Loucy (cell line): ENCODE data around the gene KIF12.

Experiments used
- H2AFZ ChIP-seq: fragments of 200-600 bp; sonication (generic); 2 replicates; pipeline ENCODE4 v1.6.0; 2016; ENCODE audit warnings: antibody characterized with exemption, mild to moderate bottlenecking, low read length, moderate library complexity
- H3F3A ChIP-seq: fragments of 200-600 bp; 2 replicates; pipeline ENCODE4 v1.6.0; 2016; ENCODE audit warnings: antibody characterized with exemption, low read depth, mild to moderate bottlenecking
- H3K27me3 ChIP-seq: fragments of 200-600 bp; sonication (generic); 2 replicates; pipeline ENCODE4 v1.6.1; 2014; ENCODE audit warnings: low read length, mild to moderate bottlenecking; ENCODE audit not compliant: insufficient read depth, poor library complexity, severe bottlenecking
- H3K36me3 ChIP-seq: fragments of 200-600 bp; sonication (generic); 2 replicates; pipeline ENCODE4 v1.6.1; 2016; ENCODE audit warnings: low read length; ENCODE audit not compliant: insufficient read depth
- H3K4me1 ChIP-seq: fragments of 200-600 bp; sonication (generic); 2 replicates; pipeline ENCODE4 v1.5.1; 2014; ENCODE audit warnings: low read length, mild to moderate bottlenecking; ENCODE audit not compliant: insufficient read depth, poor library complexity, severe bottlenecking
- H3K4me2 ChIP-seq: fragments of 200-600 bp; sonication (generic); 2 replicates; pipeline ENCODE4 v1.6.0; 2014; ENCODE audit warnings: antibody characterized with exemption, low read length, low read depth, mild to moderate bottlenecking; ENCODE audit not compliant: poor library complexity, severe bottlenecking
- H3K4me3 ChIP-seq: fragments of 200-600 bp; sonication (generic); 2 replicates; pipeline ENCODE4 v1.5.1; 2014; ENCODE audit warnings: low read length, mild to moderate bottlenecking, mixed read lengths; ENCODE audit not compliant: poor library complexity, severe bottlenecking
- H3K79me2 ChIP-seq: fragments of 200-600 bp; sonication (generic); 2 replicates; pipeline ENCODE4 v1.6.1; 2014; ENCODE audit warnings: low read length; ENCODE audit not compliant: insufficient read depth
- H3K9ac ChIP-seq: fragments of 200-600 bp; sonication (generic); 2 replicates; pipeline ENCODE4 v1.6.0; 2014; ENCODE audit warnings: mild to moderate bottlenecking, low read depth, low read length, moderate library complexity; ENCODE audit not compliant: poor library complexity, severe bottlenecking
- H3K9me2 ChIP-seq: fragments of 200-600 bp; sonication (generic); replicated peaks from 2 replicates; pipeline ENCODE4 v1.6.1; 2016; ENCODE audit warnings: low read depth, low read length, mixed read lengths
- H3K9me3 ChIP-seq: fragments of 200-600 bp; sonication (generic); 2 replicates; pipeline ENCODE4 v1.6.1; 2014; ENCODE audit warnings: mild to moderate bottlenecking, antibody characterized with exemption, low read length, low read depth; ENCODE audit not compliant: insufficient read depth
- H4K20me1 ChIP-seq: fragments of 200-600 bp; sonication (generic); 2 replicates; pipeline ENCODE4 v1.6.0; 2014; ENCODE audit warnings: antibody characterized with exemption, low read length, mild to moderate bottlenecking; ENCODE audit not compliant: insufficient read depth, poor library complexity, severe bottlenecking
- CTCF ChIP-seq: fragments of 200-600 bp; sonication (generic); conservative IDR thresholded peaks from 2 replicates; pipeline ENCODE4 v1.5.1; 2014; ENCODE audit warnings: mild to moderate bottlenecking, antibody characterized with exemption, low read length
- EZH2phosphoT487 ChIP-seq: fragments of 200-600 bp; IDR thresholded peaks from 2 replicates; pipeline ENCODE4 v1.6.1; 2018; ENCODE audit warnings: antibody characterized with exemption, mild to moderate bottlenecking, moderate library complexity, borderline replicate concordance

The KIF12 gene

DNA sequence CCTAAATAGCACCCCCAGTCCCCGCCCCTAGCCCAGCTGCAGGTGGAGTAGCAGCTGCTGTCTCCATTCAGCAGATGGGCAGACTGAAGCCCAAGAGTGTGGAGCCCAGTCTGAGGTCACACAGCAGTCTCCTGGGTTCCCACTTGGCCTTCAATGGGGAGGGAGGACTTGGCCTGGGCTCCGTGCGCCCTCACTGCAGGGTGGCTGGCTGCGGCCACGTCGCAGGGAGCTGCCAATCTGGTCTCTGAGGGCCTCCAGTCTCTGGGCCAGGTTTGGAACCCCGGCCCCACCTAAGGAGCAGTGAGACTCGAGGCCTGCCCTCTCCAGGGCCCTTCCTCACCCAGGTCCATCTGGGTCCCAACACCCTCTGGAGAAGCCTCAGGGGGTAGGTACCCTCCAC is 7.4 kb downstream of the KIF12 start:
- Histone ChIP-seq H3K4me1 (no peaks in the 10 kb centered on the region), H3K27me3 (no peaks in the 10 kb centered on the region), H3K79me2 (no peaks in the 10 kb centered on the region), H3K4me2 (no peak overlapping the region), H3K4me3 (no peak overlapping the region), H3K9ac (no peak overlapping the region), H3K9me3 (no peaks in the 10 kb centered on the region), H3K36me3 (no peaks in the 10 kb centered on the region), H3F3A (no peaks in the 10 kb centered on the region), H2AFZ (no peak overlapping the region), H4K20me1 (no peaks in the 10 kb centered on the region), H3K9me2 (no peaks in the 10 kb centered on the region)
- no peak for TF ChIP-seq CTCF
- TF ChIP-seq EZH2phosphoT487 = no peak

GRCh38 chr9:114090798-114091197 is 8.3 kb downstream of the KIF12 start:
- no peaks in the 10 kb centered on the region for H3K27me3 ChIP-seq
- no peaks in the 10 kb centered on the region for H4K20me1 ChIP-seq
- H3K4me3 ChIP-seq = no peak overlapping the region
- TF ChIP-seq CTCF = no peak
- TF ChIP-seq EZH2phosphoT487 = no peak
- H3K79me2 ChIP-seq = no peaks in the 10 kb centered on the region
- no peak overlapping the region for H3K9ac ChIP-seq
- no peaks in the 10 kb centered on the region for H3K9me2 ChIP-seq
- no peak overlapping the region for H2AFZ ChIP-seq
- H3K4me2 ChIP-seq = no peak overlapping the region
- H3F3A ChIP-seq = no peaks in the 10 kb centered on the region
- H3K4me1 ChIP-seq = no peaks in the 10 kb centered on the region
- no peaks in the 10 kb centered on the region for H3K9me3 ChIP-seq
- no peaks in the 10 kb centered on the region for H3K36me3 ChIP-seq

DNA sequence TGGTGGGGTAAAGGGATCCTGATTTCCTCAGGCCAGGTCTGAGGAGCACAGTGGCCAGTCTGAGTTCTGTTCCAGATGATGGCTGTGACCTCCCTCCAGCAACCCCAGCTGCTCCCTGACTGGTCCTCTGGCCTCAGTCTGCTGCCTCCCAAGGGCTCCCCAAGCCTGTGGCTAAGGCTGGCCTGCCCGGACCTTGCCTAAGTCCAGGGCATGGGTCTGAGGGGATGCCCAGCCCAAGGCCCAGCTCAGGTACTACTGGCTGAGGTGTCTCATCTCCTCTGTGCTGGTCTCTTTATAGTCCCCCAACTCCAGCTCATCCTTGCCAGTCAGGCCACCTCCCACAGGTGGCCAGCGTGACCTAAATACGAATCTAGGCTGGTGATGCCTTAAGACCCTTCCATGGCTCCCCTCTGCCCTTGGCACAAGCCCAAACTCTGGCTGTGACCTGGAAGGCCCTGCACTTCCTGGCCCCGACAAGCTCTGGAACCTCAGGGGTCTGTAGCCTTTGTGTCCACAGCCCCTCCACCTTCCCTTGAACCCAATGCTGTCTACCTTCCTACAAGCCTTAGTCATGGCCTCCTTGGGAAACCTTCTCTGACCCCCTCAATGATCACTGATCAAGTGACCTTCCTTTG is 9.8 kb downstream of the KIF12 start:
- H3K36me3 ChIP-seq = no peaks in the 10 kb centered on the region
- H2AFZ ChIP-seq = no peak overlapping the region
- no peak overlapping the region for H3K9ac ChIP-seq
- H3K79me2 ChIP-seq = no peaks in the 10 kb centered on the region
- H3F3A ChIP-seq = no peaks in the 10 kb centered on the region
- no peaks in the 10 kb centered on the region for H3K9me2 ChIP-seq
- H3K27me3 ChIP-seq = no peaks in the 10 kb centered on the region
- H3K4me2 ChIP-seq = no peak overlapping the region
- TF ChIP-seq CTCF (no peak), EZH2phosphoT487 (no peak)
- H3K4me3 ChIP-seq = no peak overlapping the region
- no peaks in the 10 kb centered on the region for H3K9me3 ChIP-seq
- H3K4me1 ChIP-seq = no peaks in the 10 kb centered on the region
- no peaks in the 10 kb centered on the region for H4K20me1 ChIP-seq
